Upper lobe of left lung (tissue), 4 donors: ENCODE data around the gene INHA.

Experiments used
- EP300 ChIP-seq, 4 donors: sonication (generic); formaldehyde crosslinking; IDR thresholded peaks; one replicate each; pipeline ENCODE4 v1.5.1; 2017; ENCODE audit warnings: antibody characterized with exemption in 4 of 4, control low read depth in 2 of 4
- POLR2A ChIP-seq, 4 donors: fragments of 450-650 bp; IDR thresholded peaks; one replicate each; pipeline ENCODE4 v1.5.1; 2016 to 2017; ENCODE audit warnings: antibody characterized with exemption in 4 of 4, mild to moderate bottlenecking in 2 of 4
- POLR2AphosphoS5 ChIP-seq, 2 donors: sonication (generic); formaldehyde crosslinking; IDR thresholded peaks; one replicate each; pipeline ENCODE4 v1.5.1; 2017; ENCODE audit warnings: antibody characterized with exemption in 2 of 2
- TF ChIP-seq, protein P1 (sequence below), 6 experiments: fragments of 450-650 bp in 4 of 6; fragments of 200-600 bp in 2 of 6; sonication (generic) in 2 of 6; IDR thresholded peaks; one replicate each; pipeline ENCODE4 v1.5.1; 2016 to 2019; ENCODE audit warnings: antibody characterized with exemption in 6 of 6

DNA sequence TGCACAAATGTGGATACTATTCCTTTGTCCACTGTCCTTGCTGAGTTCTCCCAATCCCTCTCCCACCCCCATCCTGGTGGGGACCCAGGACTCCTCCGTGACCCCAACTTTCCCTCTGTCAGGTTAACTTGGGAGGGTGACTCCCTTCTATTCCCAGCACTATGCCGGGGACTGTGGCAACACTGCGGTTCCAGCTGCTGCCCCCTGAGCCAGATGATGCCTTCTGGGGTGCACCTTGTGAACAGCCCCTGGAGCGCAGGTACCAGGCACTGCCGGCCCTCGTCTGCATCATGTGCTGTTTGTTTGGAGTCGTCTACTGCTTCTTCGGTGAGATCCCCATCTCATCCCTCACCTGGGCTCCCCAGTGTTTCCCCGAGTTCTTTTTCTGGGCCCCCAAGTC is 27.5 kb upstream of the INHA start:
- TF ChIP-seq POLR2A (IDR thresholded peaks at IDR 0.05) (no peak), EP300 (IDR thresholded peaks at IDR 0.05) (no peak), POLR2AphosphoS5 (IDR thresholded peaks at IDR 0.05) (no peak)
- TF ChIP-seq, protein P1, sequence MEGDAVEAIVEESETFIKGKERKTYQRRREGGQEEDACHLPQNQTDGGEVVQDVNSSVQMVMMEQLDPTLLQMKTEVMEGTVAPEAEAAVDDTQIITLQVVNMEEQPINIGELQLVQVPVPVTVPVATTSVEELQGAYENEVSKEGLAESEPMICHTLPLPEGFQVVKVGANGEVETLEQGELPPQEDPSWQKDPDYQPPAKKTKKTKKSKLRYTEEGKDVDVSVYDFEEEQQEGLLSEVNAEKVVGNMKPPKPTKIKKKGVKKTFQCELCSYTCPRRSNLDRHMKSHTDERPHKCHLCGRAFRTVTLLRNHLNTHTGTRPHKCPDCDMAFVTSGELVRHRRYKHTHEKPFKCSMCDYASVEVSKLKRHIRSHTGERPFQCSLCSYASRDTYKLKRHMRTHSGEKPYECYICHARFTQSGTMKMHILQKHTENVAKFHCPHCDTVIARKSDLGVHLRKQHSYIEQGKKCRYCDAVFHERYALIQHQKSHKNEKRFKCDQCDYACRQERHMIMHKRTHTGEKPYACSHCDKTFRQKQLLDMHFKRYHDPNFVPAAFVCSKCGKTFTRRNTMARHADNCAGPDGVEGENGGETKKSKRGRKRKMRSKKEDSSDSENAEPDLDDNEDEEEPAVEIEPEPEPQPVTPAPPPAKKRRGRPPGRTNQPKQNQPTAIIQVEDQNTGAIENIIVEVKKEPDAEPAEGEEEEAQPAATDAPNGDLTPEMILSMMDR (IDR thresholded peaks at IDR 0.05): no peak
